ENCODE results near the gene GIMAP2. TPM values are rescaled to one million over a fixed set of nuclear protein-coding genes. Genes with fewer than 3 reads are reported as not detected.
A peak's percentile ranks its signal among the peaks of the same experiment; 100 is the strongest.
"Not testable (repeated sequence)": the region's sequence is repeated elsewhere in the genome, so short reads cannot be mapped to it uniquely, and the experiment has no call there.

GIMAP2 gene
- total RNA-seq, 1 donor from 2014 or later: 2.1 TPM

GRCh38 chr7:150676276-150676675, 9.2 kb upstream of the GIMAP2 start:
- not testable (repeated sequence) for DNase-seq (ENCODE audit: low read depth)

GRCh38 chr7:150676854-150677253, 8.7 kb upstream of the GIMAP2 start:
- DNase-seq (ENCODE audit: low read depth): peak; percentile 3

DNA sequence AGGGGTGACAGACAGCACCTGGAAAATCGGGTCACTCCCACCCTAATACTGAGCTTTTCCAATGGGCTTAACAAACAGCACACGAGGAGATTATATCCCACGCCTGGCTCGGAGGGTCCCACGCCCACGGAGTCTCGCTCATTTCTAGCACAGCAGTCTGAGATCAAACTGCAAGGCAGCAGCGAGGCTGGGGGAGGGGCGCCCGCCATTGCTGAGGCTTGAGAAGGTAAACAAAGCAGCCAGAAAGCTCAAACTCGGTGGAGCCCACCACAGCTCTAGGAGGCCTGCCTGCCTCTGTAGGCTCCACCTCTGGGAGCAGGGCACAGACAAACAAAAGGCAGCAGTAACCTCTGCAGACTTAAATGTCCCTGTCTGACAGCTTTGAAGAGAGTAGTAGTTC, 6.9 kb upstream of the GIMAP2 start:
- DNase-seq (ENCODE audit: low read depth): not testable (repeated sequence)

DNA sequence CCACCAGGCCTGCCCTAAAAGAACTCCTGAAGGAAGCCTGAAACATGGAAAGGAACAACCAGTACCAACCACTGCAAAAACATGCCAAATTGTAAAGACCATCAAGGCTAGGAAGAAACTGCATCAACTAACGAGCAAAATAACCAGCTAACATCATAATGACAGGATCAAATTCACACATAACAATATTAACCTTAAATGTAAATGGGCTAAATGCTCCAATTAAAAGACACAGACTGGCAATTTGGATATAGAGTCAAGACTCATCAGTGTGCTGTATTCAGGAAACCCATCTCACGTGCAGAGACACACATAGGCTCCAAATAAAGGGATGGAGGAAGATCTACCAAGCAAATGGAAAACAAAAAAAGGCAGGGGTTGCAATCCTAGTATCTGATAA, 5.1 kb upstream of the GIMAP2 start:
- not testable (repeated sequence) for DNase-seq (ENCODE audit: low read depth)

- DNase-seq (ENCODE audit: low read depth): peak; percentile 15
Measured at GRCh38 chr7:150686030-150686631, 625 bp downstream of the GIMAP2 start.

DNA sequence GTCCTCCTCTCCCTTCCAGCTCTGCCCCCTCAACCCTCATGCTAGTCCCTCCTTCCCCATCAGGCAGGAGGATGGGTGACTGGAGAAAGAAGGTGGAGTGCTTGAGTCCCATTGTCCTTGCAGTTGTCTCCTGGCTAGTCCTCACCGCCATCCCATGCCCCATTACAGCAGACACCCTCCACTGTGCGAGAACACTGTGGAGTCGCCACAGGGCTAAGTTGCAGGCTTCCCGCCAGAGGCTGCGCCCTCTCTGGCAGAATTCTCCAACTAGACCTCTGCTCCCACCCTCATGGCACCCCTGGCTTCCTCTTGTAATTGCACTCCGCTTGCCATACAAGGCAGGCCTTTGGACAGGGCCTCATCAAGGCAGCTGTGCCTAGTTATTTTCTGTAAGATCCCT, 3.1 kb downstream of the GIMAP2 start:
- no peak for DNase-seq (ENCODE audit: low read depth)

- DNase-seq (ENCODE audit: low read depth): no peak
Measured at GRCh38 chr7:150695654-150696053, 10.1 kb downstream of the GIMAP2 start.

DNA sequence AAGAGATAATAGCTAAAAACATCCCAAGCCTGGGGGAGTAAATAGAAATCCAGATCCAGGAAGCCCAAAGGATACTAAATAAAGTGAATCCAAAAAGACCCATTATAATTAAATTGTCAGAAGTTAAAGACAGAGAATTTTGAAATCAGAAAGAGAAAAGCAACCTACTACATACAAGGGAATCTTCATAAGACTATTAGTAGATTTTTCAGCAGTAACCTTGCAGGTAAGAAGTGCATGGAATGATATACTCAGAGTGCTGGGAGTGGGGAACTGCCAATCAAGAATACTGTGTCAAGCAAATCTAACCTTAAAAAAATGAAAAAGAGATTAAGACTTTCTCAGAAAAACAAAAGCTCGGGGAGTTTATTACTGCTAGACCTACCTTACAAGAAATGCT, 17.7 kb downstream of the GIMAP2 start:
- DNase-seq (ENCODE audit: low read depth): no peak

DNA sequence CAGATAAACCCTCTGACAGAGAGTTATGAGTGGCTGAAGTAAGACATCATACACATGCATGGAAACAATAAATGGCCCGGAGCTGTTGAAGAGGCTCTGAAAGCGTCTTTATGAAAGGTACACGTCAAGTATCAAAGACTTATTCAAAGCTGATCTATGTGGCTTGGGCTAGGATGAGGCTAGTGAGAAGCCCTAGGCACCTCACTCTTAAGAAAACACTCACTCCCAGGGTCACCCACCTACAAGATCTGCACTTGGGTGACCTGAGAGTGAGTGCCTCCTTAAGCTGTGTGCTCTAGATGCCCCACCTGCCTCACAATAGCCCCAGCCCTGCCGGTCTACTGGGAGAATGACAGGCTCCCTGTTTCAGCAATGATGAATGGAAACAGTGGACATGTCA, 29.8 kb downstream of the GIMAP2 start:
- DNase-seq (ENCODE audit: low read depth): no peak

- DNase-seq (ENCODE audit: low read depth): no peak
Measured at GRCh38 chr7:150715738-150716137, 30.2 kb downstream of the GIMAP2 start.

DNA sequence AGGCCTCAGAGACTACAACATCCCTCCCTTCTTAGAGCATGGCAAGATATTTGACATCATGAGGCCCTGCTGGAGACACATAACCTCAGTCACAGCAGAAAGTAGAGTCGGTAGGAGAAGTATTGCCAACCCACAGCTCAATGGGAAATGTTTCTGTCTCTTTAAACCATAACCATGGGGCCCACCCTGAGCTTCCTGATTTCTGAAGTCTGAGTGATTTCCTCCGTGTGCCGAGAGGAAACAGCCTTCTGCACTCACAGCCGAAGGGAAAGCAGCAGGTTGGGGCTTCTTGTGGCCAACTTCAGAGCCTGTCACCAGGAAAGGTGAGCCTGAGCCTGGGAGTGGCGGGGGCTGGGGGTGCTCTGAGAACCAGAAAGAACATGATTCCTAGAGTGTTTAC, 30.9 kb downstream of the GIMAP2 start, which contains the start of gene GIMAP1:
Gene GIMAP1, plus strand, starts transcription at position 246 of the 400 bp plus-strand sequence. CDS start 2,435 bp downstream, outside the sequence.
- DNase-seq (ENCODE audit: low read depth): no peak

- no peak for DNase-seq (ENCODE audit: low read depth)
Measured at GRCh38 chr7:150716939-150717338, 31.4 kb downstream of the GIMAP2 start.

- no peak for DNase-seq (ENCODE audit: low read depth)
Measured at GRCh38 chr7:150717814-150718420, 32.4 kb downstream of the GIMAP2 start.

- DNase-seq (ENCODE audit: low read depth): no peak
Measured at GRCh38 chr7:150719436-150719835, 33.9 kb downstream of the GIMAP2 start.

DNA sequence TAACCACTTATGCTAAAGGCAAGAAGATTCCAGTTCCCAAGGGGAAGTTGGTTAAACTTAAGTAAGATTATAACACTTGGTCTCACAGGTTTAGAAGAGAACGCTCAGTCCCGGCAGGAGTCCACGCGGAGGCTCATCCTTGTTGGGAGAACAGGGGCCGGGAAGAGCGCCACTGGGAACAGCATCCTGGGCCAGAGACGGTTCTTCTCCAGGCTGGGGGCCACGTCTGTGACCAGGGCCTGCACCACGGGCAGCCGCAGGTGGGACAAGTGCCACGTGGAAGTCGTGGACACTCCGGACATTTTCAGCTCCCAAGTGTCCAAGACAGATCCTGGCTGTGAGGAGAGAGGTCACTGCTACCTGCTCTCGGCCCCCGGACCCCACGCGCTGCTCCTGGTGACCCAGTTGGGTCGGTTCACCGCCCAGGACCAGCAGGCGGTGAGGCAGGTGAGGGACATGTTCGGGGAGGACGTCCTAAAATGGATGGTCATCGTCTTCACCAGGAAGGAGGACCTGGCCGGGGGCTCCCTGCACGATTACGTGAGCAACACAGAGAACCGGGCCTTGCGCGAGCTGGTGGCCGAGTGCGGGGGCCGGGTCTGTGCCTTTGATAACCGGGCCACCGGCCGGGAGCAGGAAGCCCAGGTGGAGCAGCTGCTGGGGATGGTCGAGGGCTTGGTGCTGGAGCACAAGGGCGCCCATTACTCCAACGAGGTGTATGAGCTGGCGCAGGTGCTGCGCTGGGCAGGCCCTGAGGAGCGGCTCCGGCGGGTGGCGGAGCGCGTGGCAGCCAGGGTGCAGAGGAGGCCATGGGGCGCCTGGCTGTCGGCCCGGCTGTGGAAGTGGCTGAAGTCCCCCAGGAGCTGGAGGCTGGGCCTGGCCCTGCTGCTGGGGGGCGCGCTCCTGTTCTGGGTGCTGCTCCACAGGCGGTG, 34.7 kb downstream of the GIMAP2 start:
- DNase-seq (ENCODE audit: low read depth): no peak

- DNase-seq (ENCODE audit: low read depth): no peak
Measured at GRCh38 chr7:150721970-150722373, 36.5 kb downstream of the GIMAP2 start.

- no peak for DNase-seq (ENCODE audit: low read depth)
Measured at GRCh38 chr7:150722431-150722931, 37.0 kb downstream of the GIMAP2 start.

DNA sequence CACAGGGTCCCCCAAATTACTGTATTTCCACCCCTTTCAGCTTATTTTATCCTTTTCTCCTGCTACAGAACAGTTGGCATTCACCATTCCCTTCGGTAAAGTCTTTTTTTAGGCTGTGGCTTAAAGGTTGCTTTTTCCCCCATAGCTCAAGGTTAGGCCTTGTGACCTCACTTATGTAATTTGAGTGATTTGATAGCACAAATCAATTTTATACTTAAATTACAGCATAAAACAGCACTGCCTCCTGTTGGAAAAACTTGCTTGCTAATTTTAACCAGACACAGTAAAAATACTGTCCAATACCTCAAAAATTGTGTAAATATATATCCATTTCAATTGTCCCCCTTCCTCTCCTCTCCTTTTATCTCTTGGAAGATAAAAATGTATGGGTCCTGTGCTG, 38.0 kb downstream of the GIMAP2 start:
- no peak for DNase-seq (ENCODE audit: low read depth)

- DNase-seq (ENCODE audit: low read depth): no peak
Measured at GRCh38 chr7:150727381-150727780, 41.9 kb downstream of the GIMAP2 start.

DNA sequence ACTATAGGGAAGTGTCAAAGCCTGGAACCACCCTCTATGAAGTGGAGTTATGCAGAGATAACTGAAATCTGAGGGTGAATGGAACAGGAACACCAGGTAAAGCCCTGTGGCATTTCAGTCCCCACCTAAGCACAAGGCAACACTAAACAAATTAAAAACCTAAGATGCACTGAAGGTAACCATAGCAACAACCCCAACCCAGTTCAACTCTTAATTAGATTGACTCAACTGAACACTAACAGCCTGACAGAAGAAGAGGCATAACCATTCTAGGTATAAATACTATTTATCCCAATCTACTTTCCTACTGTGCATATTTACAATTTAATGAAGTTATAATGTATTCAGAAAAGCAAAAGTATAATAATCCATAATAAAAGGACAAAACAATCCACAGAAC, 42.5 kb downstream of the GIMAP2 start:
- DNase-seq (ENCODE audit: low read depth): no peak

GRCh38 chr7:150728609-150729008, 43.1 kb downstream of the GIMAP2 start:
- DNase-seq (ENCODE audit: low read depth): no peak

DNA sequence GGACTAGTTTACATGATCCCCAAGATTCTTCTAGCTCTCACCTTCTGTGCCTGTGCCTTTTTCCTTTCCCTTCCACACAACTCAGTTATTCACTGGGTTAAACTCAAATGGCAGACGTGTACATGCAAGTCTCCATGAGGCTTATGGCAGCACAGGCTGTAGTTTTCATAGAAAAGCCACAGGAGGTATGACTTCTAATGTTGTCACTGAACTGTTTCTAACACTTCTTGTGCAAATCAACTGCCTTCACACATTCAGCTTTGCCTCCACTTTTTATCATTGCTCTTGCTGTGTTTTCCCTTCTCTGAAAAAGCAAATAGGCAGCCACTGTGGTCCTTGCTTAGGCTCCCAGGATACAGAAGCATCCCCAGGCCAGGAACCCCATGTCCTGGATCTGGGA, 46.4 kb downstream of the GIMAP2 start:
- DNase-seq (ENCODE audit: low read depth): no peak

Measured in myocyte (in vitro differentiated cells).